Measurements from ENCODE around the gene UNC93B1. TPM values are rescaled to one million over a fixed set of nuclear protein-coding genes. Genes with fewer than 3 reads are reported as not detected.

The UNC93B1 gene
- total and polyA plus RNA-seq, 2 donors (not counting 1 experiment from before 2014, with no cell fraction given): 15.7 to 20.0 TPM

DNA sequence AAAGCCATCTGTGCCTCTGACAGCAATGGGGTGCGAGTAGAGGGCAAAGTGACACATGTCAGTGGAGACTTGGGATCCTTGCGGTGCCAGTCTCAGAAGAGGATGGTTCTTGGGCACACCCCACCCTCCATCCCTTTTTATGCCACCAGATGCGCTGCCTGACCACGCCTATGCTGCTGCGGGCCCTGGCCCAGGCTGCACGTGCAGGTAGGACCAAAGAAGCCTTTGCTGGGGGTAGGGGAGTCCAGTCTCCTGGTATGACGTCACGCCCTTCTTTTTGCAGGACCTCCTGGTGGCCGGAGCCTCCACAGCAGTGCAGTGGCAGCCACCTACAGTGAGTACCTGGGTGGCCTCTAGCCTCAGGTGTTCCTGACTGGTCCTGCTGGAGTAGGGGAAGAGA is 28.1 kb upstream of the UNC93B1 start:
- Histone ChIP-seq H3K27ac (ENCODE audit: insufficient read depth, low read length) (no peak overlapping the region), H3K4me2 (ENCODE audit: extremely low read depth, insufficient read depth, low read length) (peak overlapping the region; percentile 97), H3K4me1 (ENCODE audit: control insufficient read depth, extremely low read depth, insufficient read depth, low read length) (peaks cover 12% of the 10 kb centered on the region), H3K79me2 (ENCODE audit: control insufficient read depth, insufficient read depth, low read length) (peaks cover 15% of the 10 kb centered on the region), H3K36me3 (ENCODE audit: control insufficient read depth, insufficient read depth, low read length) (peaks cover 12% of the 10 kb centered on the region), H3K9me3 (ENCODE audit: control insufficient read depth, insufficient read depth, low read depth, low read length) (no peaks in the 10 kb centered on the region), H3K9ac (ENCODE audit: insufficient read depth, low read length) (no peak overlapping the region), H4K20me1 (ENCODE audit: control insufficient read depth, extremely low read depth, insufficient read depth, low read length) (no peaks in the 10 kb centered on the region), H3K4me3 (replicated peaks in 1 of 4; ENCODE audit: control extremely low read depth in 1 of 4, insufficient read depth in 1 of 4, low read depth in 3 of 4, low read length in 4 of 4) (peak overlapping the region in 1 of 4 experiments; percentile 89), H3K27me3 (ENCODE audit: control insufficient read depth, insufficient read depth, low read length) (no peaks in the 10 kb centered on the region), H2AFZ (ENCODE audit: low read length) (no peak overlapping the region)
- TF ChIP-seq CTCF (conservative IDR thresholded peaks at IDR 0.05 in 1 of 2, IDR thresholded peaks at IDR 0.05 in 1 of 2; ENCODE audit: low read depth in 1 of 2, low read length in 2 of 2) (no peak), EZH2 (IDR thresholded peaks at IDR 0.05; ENCODE audit: low read length, missing control alignments) (no peak)
- DNase-seq (ENCODE audit: low read depth in 2 of 2): no peak

GRCh38 chr11:68031144-68031464 is 27.2 kb upstream of the UNC93B1 start:
- peaks cover 15% of the 10 kb centered on the region for H3K79me2 ChIP-seq (ENCODE audit: control insufficient read depth, insufficient read depth, low read length)
- peak in 1 of 2 donors; percentile 29 for DNase-seq (ENCODE audit: low read depth in 2 of 2)
- peaks cover 7% of the 10 kb centered on the region for H3K36me3 ChIP-seq (ENCODE audit: control insufficient read depth, insufficient read depth, low read length)
- no peaks in the 10 kb centered on the region for H4K20me1 ChIP-seq (ENCODE audit: control insufficient read depth, extremely low read depth, insufficient read depth, low read length)
- H3K27me3 ChIP-seq (ENCODE audit: control insufficient read depth, insufficient read depth, low read length): no peaks in the 10 kb centered on the region
- H2AFZ ChIP-seq (ENCODE audit: low read length): peak overlapping the region; percentile 94
- peak overlapping the region; percentile 83 for H3K9ac ChIP-seq (ENCODE audit: insufficient read depth, low read length)
- TF ChIP-seq CTCF (conservative IDR thresholded peaks at IDR 0.05 in 1 of 2, IDR thresholded peaks at IDR 0.05 in 1 of 2; ENCODE audit: low read depth in 1 of 2, low read length in 2 of 2) (no peak), EZH2 (IDR thresholded peaks at IDR 0.05; ENCODE audit: low read length, missing control alignments) (no peak)
- H3K4me3 ChIP-seq (replicated peaks in 1 of 4; ENCODE audit: control extremely low read depth in 1 of 4, insufficient read depth in 1 of 4, low read depth in 3 of 4, low read length in 4 of 4): peak overlapping the region; percentile 70 to 98 (median 92)
- H3K9me3 ChIP-seq (ENCODE audit: control insufficient read depth, insufficient read depth, low read depth, low read length): no peaks in the 10 kb centered on the region
- peak overlapping the region; percentile 82 for H3K27ac ChIP-seq (ENCODE audit: insufficient read depth, low read length)
- H3K4me2 ChIP-seq (ENCODE audit: extremely low read depth, insufficient read depth, low read length): peak overlapping the region; percentile 97
- peaks cover 12% of the 10 kb centered on the region for H3K4me1 ChIP-seq (ENCODE audit: control insufficient read depth, extremely low read depth, insufficient read depth, low read length)

DNA sequence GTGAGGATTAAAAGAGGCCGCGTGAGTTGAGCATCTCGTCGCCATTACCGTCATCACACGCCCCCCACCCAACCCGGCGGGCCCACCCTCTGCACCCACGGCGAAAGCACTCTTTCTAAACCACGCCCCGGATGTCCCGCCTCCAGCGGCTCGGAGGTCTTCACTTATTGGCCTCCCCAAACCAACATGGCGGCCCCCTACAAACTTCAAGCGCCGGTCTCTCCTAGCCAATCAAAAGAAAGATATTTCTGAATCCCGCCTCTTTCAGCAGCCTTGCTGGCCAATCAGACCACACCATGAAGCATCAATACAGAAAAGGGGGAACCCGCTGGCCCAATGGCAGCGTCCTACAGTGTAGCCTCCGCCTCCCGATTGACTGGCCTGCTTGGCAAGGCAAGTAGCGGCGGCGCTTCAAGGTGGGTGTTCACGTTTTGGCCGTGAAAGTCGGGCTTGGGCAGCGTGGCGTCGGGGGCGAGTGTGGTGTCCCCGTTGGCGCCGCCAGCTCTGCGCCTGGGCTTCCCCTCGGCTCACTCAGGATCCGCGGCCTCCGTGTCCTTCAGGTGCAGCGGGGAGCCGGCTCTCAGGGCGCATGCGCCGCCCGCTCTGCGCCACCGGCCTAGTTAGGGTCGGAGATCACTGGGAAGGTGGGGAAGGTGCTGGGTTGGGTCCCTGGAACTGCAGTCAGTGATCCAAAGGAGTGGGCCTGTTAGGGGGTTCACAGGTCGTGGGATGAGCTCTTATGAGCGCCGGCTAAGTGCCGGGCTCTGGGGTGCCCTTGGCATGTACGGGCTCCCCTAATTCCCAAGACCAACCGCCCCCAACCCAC is 26.6 kb upstream of the UNC93B1 start, which contains the start of gene NDUFS8:
Gene NDUFS8, plus strand, starts transcription at position 364 of the 826 bp plus-strand sequence. CDS start 1,471 bp downstream, outside the sequence.
- Histone ChIP-seq H3K27ac (ENCODE audit: insufficient read depth, low read length) (peak within 1 kb of the TSS; percentile 82), H2AFZ (ENCODE audit: low read length) (peak within 1 kb of the TSS; percentile 94), H3K36me3 (ENCODE audit: control insufficient read depth, insufficient read depth, low read length) (peaks cover 7% of the 10 kb centered on the region)

More for the DNA sequence above, 26.6 kb upstream of the UNC93B1 start, which contains the start of gene NDUFS8:
- H3K4me2 ChIP-seq (ENCODE audit: extremely low read depth, insufficient read depth, low read length): peak within 1 kb of the TSS; percentile 97
- peaks cover 15% of the 10 kb centered on the region for H3K79me2 ChIP-seq (ENCODE audit: control insufficient read depth, insufficient read depth, low read length)
- peak; percentile 98 to 99 for DNase-seq (ENCODE audit: low read depth in 2 of 2)
- H3K27me3 ChIP-seq (ENCODE audit: control insufficient read depth, insufficient read depth, low read length): no peaks in the 10 kb centered on the region
- no peaks in the 10 kb centered on the region for H4K20me1 ChIP-seq (ENCODE audit: control insufficient read depth, extremely low read depth, insufficient read depth, low read length)
- TF ChIP-seq EZH2 (IDR thresholded peaks at IDR 0.05; ENCODE audit: low read length, missing control alignments): no peak
- TF ChIP-seq CTCF (conservative IDR thresholded peaks at IDR 0.05 in 1 of 2, IDR thresholded peaks at IDR 0.05 in 1 of 2; ENCODE audit: low read depth in 1 of 2, low read length in 2 of 2): no peak
- H3K9ac ChIP-seq (ENCODE audit: insufficient read depth, low read length): peak within 1 kb of the TSS; percentile 83
- H3K9me3 ChIP-seq (ENCODE audit: control insufficient read depth, insufficient read depth, low read depth, low read length): no peaks in the 10 kb centered on the region
- peaks cover 12% of the 10 kb centered on the region for H3K4me1 ChIP-seq (ENCODE audit: control insufficient read depth, extremely low read depth, insufficient read depth, low read length)
- H3K4me3 ChIP-seq (replicated peaks in 1 of 4; ENCODE audit: control extremely low read depth in 1 of 4, insufficient read depth in 1 of 4, low read depth in 3 of 4, low read length in 4 of 4): peak within 1 kb of the TSS; percentile 70 to 98 (median 92)

Measured in fibroblast of lung (primary cell).